Naive thymus-derived CD4-positive, alpha-beta T cell (primary cell): ENCODE data around the gene INPP1. TPM values are rescaled to one million over a fixed set of nuclear protein-coding genes. Genes with fewer than 3 reads are reported as not detected.
A peak's percentile ranks its signal among the peaks of the same experiment; 100 is the strongest.

Source experiments
- ATAC-seq: fragments of 150-1000 bp; cut with Tn5 transposase; 2 replicates; pipeline ENCODE4 v1.10.0; 2021; ENCODE audit warnings: mild to moderate bottlenecking, moderate library complexity
- CTCF ChIA-PET: fragments of 350-600 bp; sonication (Branson Sonifier 250); formaldehyde crosslinking; loops from one replicate; lab custom pipeline; 2021; ENCODE audit warnings: antibody characterized with exemption; lab: Charles Lee
- POLR2A ChIA-PET: fragments of 350-600 bp; sonication (Branson Sonifier 250); formaldehyde crosslinking; loops from one replicate; lab custom pipeline; 2021; ENCODE audit warnings: antibody characterized with exemption, inconsistent platforms; lab: Charles Lee
- DNase-seq, 9 donors: peaks; one replicate each; pipeline versions ENCODE4 v3.0.0 to v3.0.0-alpha.2; 2020 to 2022; ENCODE audit warnings: mixed read lengths in 1 of 9
- H3K27ac ChIP-seq: one replicate; pipeline ENCODE4 v1.7.0; 2013; ENCODE audit warnings: mild to moderate bottlenecking, low read depth, low read length, moderate library complexity
- H3K27me3 ChIP-seq, 2 donors: one replicate each; pipeline ENCODE4 v1.7.0; 2013; ENCODE audit warnings: low read length in 2 of 2, mild to moderate bottlenecking in 2 of 2, moderate library complexity in 2 of 2; ENCODE audit not compliant: control insufficient read depth in 2 of 2, insufficient read depth in 2 of 2
- H3K36me3 ChIP-seq, 3 experiments: 1 replicate in 2 of 3; 2 replicates in 1 of 3; pipeline ENCODE4 v1.7.0; 2013; ENCODE audit warnings: low read length in 3 of 3, mild to moderate bottlenecking in 3 of 3, moderate library complexity in 1 of 3; ENCODE audit not compliant: insufficient read depth in 3 of 3, control insufficient read depth in 2 of 3
- H3K4me1 ChIP-seq, 2 donors: one replicate each; pipeline ENCODE4 v1.7.0; 2013; ENCODE audit warnings: low read length in 2 of 2, mild to moderate bottlenecking in 2 of 2, moderate library complexity in 1 of 2; ENCODE audit not compliant: control insufficient read depth in 2 of 2, insufficient read depth in 2 of 2
- H3K4me3 ChIP-seq: 2 replicates; pipeline ENCODE4 v1.7.0; 2013; ENCODE audit warnings: mild to moderate bottlenecking, low read length
- H3K9me3 ChIP-seq, 3 experiments: 1 replicate in 2 of 3; 2 replicates in 1 of 3; pipeline ENCODE4 v1.7.0; 2013; ENCODE audit warnings: low read length in 3 of 3; ENCODE audit not compliant: control insufficient read depth in 2 of 3
- H3K27ac Mint-ChIP-seq, 9 donors: one replicate each; pipeline ENCODE4 v1.8.0; 2020 to 2022; ENCODE audit warnings: mixed read lengths in 9 of 9, mild to moderate bottlenecking in 8 of 9, moderate library complexity in 5 of 9, inconsistent platforms in 2 of 9
- H3K27me3 Mint-ChIP-seq, 5 donors: one replicate each; pipeline ENCODE4 v1.8.0; 2021 to 2022; ENCODE audit warnings: mixed read lengths in 5 of 5, mild to moderate bottlenecking in 1 of 5
- H3K36me3 Mint-ChIP-seq, 5 donors: one replicate each; pipeline ENCODE4 v1.8.0; 2020 to 2022; ENCODE audit warnings: mixed read lengths in 5 of 5, mild to moderate bottlenecking in 3 of 5, inconsistent platforms in 1 of 5
- H3K4me1 Mint-ChIP-seq, 7 donors: one replicate each; pipeline ENCODE4 v1.8.0; 2020 to 2022; ENCODE audit warnings: mixed read lengths in 7 of 7, mild to moderate bottlenecking in 3 of 7, inconsistent platforms in 1 of 7
- H3K4me3 Mint-ChIP-seq, 10 donors: one replicate each; pipeline ENCODE4 v1.8.0; 2020 to 2022; ENCODE audit warnings: mild to moderate bottlenecking in 10 of 10, mixed read lengths in 10 of 10, moderate library complexity in 6 of 10, inconsistent platforms in 2 of 10
- H3K9me3 Mint-ChIP-seq, 11 donors: one replicate each; pipeline ENCODE4 v1.8.0; 2020 to 2022; ENCODE audit warnings: mixed read lengths in 11 of 11, mild to moderate bottlenecking in 4 of 11, inconsistent platforms in 1 of 11, moderate library complexity in 1 of 11
- intact Hi-C, 2 donors: fragments of 100-400 bp; cut with micrococcal nuclease; formaldehyde crosslinking; loops; one replicate each; pipeline ENCODE4 v1.15.1; 2023
- polyA plus RNA-seq, 2 donors: library from polyadenylated mRNA; unstranded; fragments of 300-500 nt; fragmentation: Illumina TruSeq; gene quantifications; one replicate each; pipeline ENCODE4 v1.2.3, GENCODE V29; 2021
- total RNA-seq, 6 experiments: library from RNA in 5 of 6; stranded (reverse) in 5 of 6; gene quantifications; 1 replicate in 5 of 6; 2 replicates in 1 of 6; pipeline ENCODE4 v1.2.3 and lab custom pipeline; 2021 to 2026

The INPP1 gene
- total and polyA plus RNA-seq, 7 experiments from 2014 or later = 1.2 to 6.7 (median 2.0) TPM

DNA sequence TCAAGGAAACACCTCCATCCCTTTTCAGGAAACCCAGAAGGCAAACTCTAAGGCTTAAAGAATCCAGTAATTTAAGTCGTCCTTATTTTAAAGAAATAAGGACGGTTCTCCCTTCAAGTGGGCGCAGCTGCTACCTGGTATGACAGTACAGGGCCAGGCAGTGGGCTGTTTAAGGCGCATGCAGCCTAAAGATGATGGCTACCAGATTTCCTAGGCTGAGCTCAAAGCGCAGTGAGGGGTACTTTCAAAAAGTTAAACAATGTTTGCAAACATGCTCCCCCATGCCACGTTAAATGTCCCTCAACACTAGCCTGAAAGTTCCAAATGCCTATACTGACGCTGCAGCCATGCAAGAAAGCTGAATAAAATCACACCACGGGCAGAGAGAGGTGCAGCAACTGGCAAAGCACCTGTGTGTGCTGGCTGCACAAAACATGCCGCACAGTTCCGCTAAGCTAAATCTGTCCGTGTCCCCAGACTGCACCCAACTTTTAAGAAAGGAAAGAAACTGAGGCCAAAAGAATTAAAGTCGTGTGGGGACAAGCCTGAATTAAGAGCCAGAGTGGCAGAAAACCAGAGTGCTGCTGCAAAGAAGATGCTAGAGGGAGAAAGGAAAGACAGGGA is 24.3 kb upstream of the INPP1 start:
- ATAC-seq (peak; percentile 49), DNase-seq (peak in 5 of 9 donors; percentile 20 to 30 (median 27))
- Mint-ChIP-seq H3K27ac (peak overlapping the region; percentile 91 to 99 (median 95)), H3K4me1 (peaks cover 27 to 54% (median 48%) of the 10 kb centered on the region in 7 donors), H3K36me3 (peaks cover 0 to 6% (median 0%) of the 10 kb centered on the region in 5 donors), H3K27me3 (no peaks in the 10 kb centered on the region), H3K4me3 (peak overlapping the region; percentile 85 to 100 (median 97)), H3K9me3 (no peaks in the 10 kb centered on the region)
- no peaks in the 10 kb centered on the region for H3K9me3 ChIP-seq
- ChIA-PET POLR2A (interaction anchor here (0.6 to 1.3 kb wide), 3 partner anchors 329 to 561 kb away, joined by 3 to 4 read pairs (median 3); partner anchors contain the start of gene GLS), CTCF (interaction anchor here (0.6 to 1.3 kb wide), 3 partner anchors 13 to 592 kb away, joined by 3 to 5 read pairs (median 4); no protein-coding TSS in a partner anchor)
- H3K4me3 ChIP-seq = peak overlapping the region; percentile 83
- peak overlapping the region; percentile 82 for H3K27ac ChIP-seq
- H3K36me3 ChIP-seq = peaks cover 0 to 6% (median 0%) of the 10 kb centered on the region in 3 experiments
- H3K27me3 ChIP-seq = no peaks in the 10 kb centered on the region
- H3K4me1 ChIP-seq = peaks cover 8 to 13% of the 10 kb centered on the region in 2 donors
- intact Hi-C loops = loop anchor here (1.0 to 5.0 kb wide), 13 partner anchors 24 to 878 kb away; partner anchors contain the start of genes INPP1 (in 2 of the 2), OSGEPL1 (in 2 of the 2), ASNSD1 (in 1 of the 2) and NAB1 (in 1 of the 2)

DNA sequence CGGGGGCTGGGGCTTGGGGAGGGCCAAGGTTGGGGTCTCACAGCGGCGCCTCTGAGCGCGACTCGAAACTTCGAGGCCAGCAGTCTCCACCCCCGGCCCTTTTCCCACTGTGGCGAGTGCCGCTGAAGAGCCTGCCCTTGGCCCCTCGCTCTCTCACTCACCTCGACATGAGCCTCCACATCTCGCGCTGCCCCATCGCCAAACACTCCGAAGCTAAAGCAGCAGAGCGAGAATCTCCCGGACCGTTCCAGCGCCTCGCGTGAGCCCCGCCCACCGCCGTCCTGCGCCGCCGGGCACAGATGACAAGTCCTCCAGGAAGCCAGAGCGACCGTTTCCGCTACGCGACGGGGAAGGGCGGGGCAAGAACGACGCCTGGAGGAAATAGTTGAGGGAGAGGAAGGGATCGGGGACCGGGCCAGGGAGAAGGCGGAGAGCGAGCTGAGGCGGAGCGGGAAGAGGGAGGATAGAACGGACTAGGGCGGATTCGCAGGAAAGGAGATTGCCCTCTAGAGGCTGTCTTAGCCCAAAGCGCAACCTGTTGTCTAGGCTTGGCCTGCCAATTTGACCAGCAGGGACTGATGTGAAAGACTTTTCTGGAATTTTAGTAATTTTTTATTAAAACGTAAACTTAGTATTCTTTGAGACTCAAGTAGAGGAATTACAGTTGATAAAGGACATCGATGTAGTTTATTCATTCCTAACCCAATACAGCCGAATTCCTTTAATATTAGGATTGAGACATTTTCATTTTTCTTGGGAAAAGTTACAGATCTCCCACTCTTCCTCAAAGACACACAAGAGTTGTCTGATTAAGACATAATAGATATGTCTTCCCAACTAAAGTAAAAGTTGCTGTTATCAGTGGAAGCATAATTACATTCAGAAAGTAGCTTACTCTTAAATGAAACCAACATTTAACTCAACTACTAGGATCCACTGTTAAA is 23.6 kb upstream of the INPP1 start, which contains the start of gene HIBCH:
Gene HIBCH (minus strand): TSS at position 272 of the 944 bp plus-strand sequence. CDS start 76 bp downstream, at position 196.
- peak within 1 kb of the TSS; percentile 85 to 100 (median 97) for H3K4me3 Mint-ChIP-seq
- H3K27me3 Mint-ChIP-seq = no peaks in the 10 kb centered on the region
- no peaks in the 10 kb centered on the region for H3K9me3 Mint-ChIP-seq
- peak within 1 kb of the TSS; percentile 91 to 99 (median 95) for H3K27ac Mint-ChIP-seq
- peak within 1 kb of the TSS; percentile 82 for H3K27ac ChIP-seq
- H3K4me1 Mint-ChIP-seq = peaks cover 27 to 54% (median 48%) of the 10 kb centered on the region in 7 donors
- H3K4me1 ChIP-seq = peaks cover 8 to 13% of the 10 kb centered on the region in 2 donors
- peak; percentile 94 for ATAC-seq
- H3K9me3 ChIP-seq = no peaks in the 10 kb centered on the region
- peaks cover 0 to 6% (median 0%) of the 10 kb centered on the region in 5 donors for H3K36me3 Mint-ChIP-seq
- H3K36me3 ChIP-seq = peaks cover 0 to 6% (median 0%) of the 10 kb centered on the region in 3 experiments
- POLR2A ChIA-PET = interaction anchor here (0.6 to 1.3 kb wide), 2 partner anchors 107 to 561 kb away, joined by 4 read pairs; partner anchors contain the start of gene GLS
- H3K27me3 ChIP-seq = no peaks in the 10 kb centered on the region
- H3K4me3 ChIP-seq = peak within 1 kb of the TSS; percentile 83
- intact Hi-C loops = loop anchor here (1.0 to 5.0 kb wide), 14 partner anchors 23 to 879 kb away; partner anchors contain the start of genes INPP1 (in 2 of the 2), NEMP2 (in 2 of the 2), OSGEPL1 (in 2 of the 2) and WDR75 (in 2 of the 2)
- DNase-seq = peak; percentile 56 to 88 (median 68)
- CTCF ChIA-PET = interaction anchor here (0.7 to 1.3 kb wide), 3 partner anchors 13 to 323 kb away, joined by 3 to 5 read pairs (median 4); no protein-coding TSS in a partner anchor

DNA sequence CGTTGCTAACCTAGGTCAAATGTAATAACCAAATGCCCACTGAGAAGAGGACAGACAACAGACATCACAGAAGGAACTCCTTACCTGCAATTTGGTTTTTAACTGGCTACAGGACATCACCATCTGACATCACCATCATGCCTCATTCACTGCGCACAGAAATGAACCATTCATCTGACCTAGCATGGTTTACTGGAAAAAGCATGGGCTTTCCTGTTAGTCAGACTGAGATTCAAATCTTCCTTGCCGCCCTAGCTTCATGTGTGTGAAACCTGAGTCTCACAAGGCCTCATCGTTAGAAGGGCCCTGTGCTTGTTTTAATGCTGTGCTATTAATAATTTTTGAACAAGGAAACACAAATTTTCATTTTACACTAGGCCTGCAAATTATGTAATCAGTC is 22.7 kb upstream of the INPP1 start:
- CTCF ChIA-PET = interaction anchor here (0.7 kb wide), 1 partner anchor 322 kb away, joined by 3 read pairs; no protein-coding TSS in a partner anchor
- no peak for DNase-seq
- Histone ChIP-seq H3K27me3 (no peaks in the 10 kb centered on the region), H3K27ac (peak overlapping the region; percentile 82), H3K4me1 (peaks cover 8 to 13% of the 10 kb centered on the region in 2 donors), H3K36me3 (peaks cover 0 to 6% (median 0%) of the 10 kb centered on the region in 3 experiments), H3K4me3 (no peak overlapping the region), H3K9me3 (no peaks in the 10 kb centered on the region)
- H3K27ac Mint-ChIP-seq = peak overlapping the region; percentile 21 to 99 (median 92)
- intact Hi-C loops = loop anchor here in 1 of 2 donors (1.0 to 5.0 kb wide), 2 partner anchors 212 to 879 kb away; partner anchors contain the start of genes NEMP2 and WDR75
- no peaks in the 10 kb centered on the region for H3K9me3 Mint-ChIP-seq
- H3K4me3 Mint-ChIP-seq = peak overlapping the region; percentile 80 to 100 (median 97)
- ATAC-seq = no peak
- POLR2A ChIA-PET = interaction anchor here (0.6 to 1.0 kb wide), 2 partner anchors 86 to 107 kb away, joined by 3 to 4 read pairs; no protein-coding TSS in a partner anchor
- H3K36me3 Mint-ChIP-seq = peaks cover 0 to 5% (median 0%) of the 10 kb centered on the region in 5 donors
- peaks cover 0 to 6% (median 5%) of the 10 kb centered on the region in 5 donors for H3K27me3 Mint-ChIP-seq
- peaks cover 23 to 48% (median 43%) of the 10 kb centered on the region in 7 donors for H3K4me1 Mint-ChIP-seq

DNA sequence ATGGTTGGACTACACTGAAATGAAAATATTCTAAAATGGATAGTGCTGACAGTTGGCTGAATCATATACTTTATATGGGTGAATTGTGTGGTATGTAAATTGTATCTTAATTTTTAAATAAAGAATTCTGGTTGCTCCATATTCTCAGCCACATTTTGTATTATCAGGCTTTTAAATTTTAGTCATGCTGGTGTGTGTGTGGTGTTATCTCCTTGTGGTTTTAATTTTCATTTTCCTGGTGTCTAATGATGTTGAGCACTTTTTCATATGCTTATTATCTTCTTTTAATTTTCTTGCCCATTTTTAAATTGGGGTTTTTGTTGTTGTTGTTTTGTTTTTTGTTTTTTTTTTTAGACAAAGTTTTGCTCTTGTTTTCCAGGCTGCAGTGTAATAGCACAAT is 20.0 kb upstream of the INPP1 start:
- no peak overlapping the region for H3K27ac Mint-ChIP-seq
- H3K36me3 Mint-ChIP-seq = peaks cover 0 to 5% (median 0%) of the 10 kb centered on the region in 5 donors
- peaks cover 13 to 25% (median 18%) of the 10 kb centered on the region in 5 donors for H3K27me3 Mint-ChIP-seq
- CTCF ChIA-PET = no interaction called here
- POLR2A ChIA-PET = no interaction called here
- peaks cover 0 to 2% (median 0%) of the 10 kb centered on the region in 11 donors for H3K9me3 Mint-ChIP-seq
- DNase-seq (no peak), ATAC-seq (no peak)
- Histone ChIP-seq H3K27ac (no peak overlapping the region), H3K36me3 (peaks cover 0 to 6% (median 0%) of the 10 kb centered on the region in 3 experiments), H3K27me3 (no peaks in the 10 kb centered on the region), H3K4me1 (peaks cover 6 to 11% of the 10 kb centered on the region in 2 donors), H3K9me3 (no peaks in the 10 kb centered on the region), H3K4me3 (no peak overlapping the region)
- no peak overlapping the region for H3K4me3 Mint-ChIP-seq
- intact Hi-C loops = loop anchor here in 1 of 2 donors (5.0 kb wide), 1 partner anchor 209 kb away; the partner anchor contains the start of gene NEMP2
- peaks cover 9 to 26% (median 22%) of the 10 kb centered on the region in 7 donors for H3K4me1 Mint-ChIP-seq

DNA sequence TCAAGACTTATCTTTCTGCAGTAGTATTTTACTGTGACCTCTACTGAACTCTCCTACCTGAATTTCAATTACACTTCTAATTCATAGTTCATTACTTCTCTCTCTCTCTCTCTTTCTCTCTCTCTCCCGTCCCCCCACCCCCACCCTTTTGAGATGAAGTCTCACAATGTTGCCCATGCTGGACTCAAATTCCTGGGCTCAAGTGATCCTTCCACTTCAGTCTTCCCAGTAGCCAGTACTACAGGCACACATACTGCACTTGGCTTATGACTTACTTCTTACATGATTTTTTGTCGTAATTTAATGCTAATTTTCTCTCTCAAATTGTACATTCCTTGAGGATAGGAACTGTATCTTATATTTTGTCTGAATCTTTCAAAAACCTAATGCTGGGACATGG is 17.8 kb upstream of the INPP1 start:
- H3K27me3 Mint-ChIP-seq = peaks cover 25 to 37% (median 33%) of the 10 kb centered on the region in 5 donors
- no peaks in the 10 kb centered on the region for H3K36me3 Mint-ChIP-seq
- Histone ChIP-seq H3K27me3 (no peaks in the 10 kb centered on the region), H3K4me3 (no peak overlapping the region), H3K4me1 (peaks cover 0 to 1% of the 10 kb centered on the region in 2 donors), H3K27ac (no peak overlapping the region), H3K36me3 (no peaks in the 10 kb centered on the region), H3K9me3 (no peaks in the 10 kb centered on the region)
- ChIA-PET CTCF (no interaction called here), POLR2A (no interaction called here)
- DNase-seq (no peak), ATAC-seq (no peak)
- H3K4me1 Mint-ChIP-seq = peaks cover 1 to 6% (median 3%) of the 10 kb centered on the region in 7 donors
- no peak overlapping the region for H3K27ac Mint-ChIP-seq
- H3K9me3 Mint-ChIP-seq = peaks cover 0 to 2% (median 0%) of the 10 kb centered on the region in 11 donors
- intact Hi-C loops = no loop called here
- no peak overlapping the region for H3K4me3 Mint-ChIP-seq
